Measurements from ENCODE around the gene OR6S1. TPM values are rescaled to one million over a fixed set of nuclear protein-coding genes. Genes with fewer than 3 reads are reported as not detected.
A peak's percentile ranks its signal among the peaks of the same experiment; 100 is the strongest.

The OR6S1 gene
- total and polyA plus RNA-seq, 10 of the 15 experiments (the other 5 are each of a cell fraction or from before 2014, with no cell fraction given), result 0.22 to 0.67 (median 0.43) TPM; not detected in 4

DNA sequence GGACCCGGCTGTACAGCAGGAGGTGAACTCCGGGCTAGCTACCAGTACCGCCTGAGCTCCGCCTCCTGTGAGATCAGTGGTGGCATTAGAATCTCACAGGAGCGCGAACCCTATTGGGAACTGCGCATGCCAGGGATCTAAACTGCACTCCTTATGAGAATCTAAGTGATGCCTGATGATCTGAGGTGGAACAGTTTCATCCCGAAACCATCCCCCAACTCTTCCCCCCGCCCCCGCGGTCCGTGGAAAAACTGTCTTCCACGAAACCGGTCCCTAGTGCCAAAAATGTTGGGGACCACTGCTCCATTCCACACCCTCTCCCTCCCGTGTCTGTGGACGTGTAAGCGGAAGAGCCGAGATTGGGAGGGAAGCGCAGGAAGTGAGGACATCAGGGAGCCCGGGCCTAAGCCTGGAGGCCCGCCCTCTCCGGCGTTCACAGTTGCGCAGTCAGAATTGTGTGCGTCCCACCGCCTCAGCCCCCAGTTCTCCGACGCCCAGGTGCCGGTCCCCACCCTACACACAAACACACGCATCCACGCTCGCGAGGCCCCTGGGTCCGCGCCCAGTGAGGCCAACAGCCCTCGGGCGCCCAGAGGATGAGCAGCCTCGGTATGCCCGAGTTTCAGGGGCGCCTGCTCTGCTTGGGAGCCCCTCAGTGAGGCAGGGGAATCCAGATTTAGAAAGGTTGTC is 41.1 kb upstream of the OR6S1 start:
- ChIA-PET CTCF (interaction anchor here (1.0 to 11.0 kb wide), 14 partner anchors 9 to 422 kb away, joined by 3 to 214 read pairs (median 10); partner anchors contain the start of genes CCNB1IP1, PARP2 and PIP4P1), SMC1A (ENCODE audit: uncharacterized antibody, unreplicated experiment) (interaction anchor here (0.9 to 8.9 kb wide), 18 partner anchors 9 to 341 kb away, joined by 3 to 150 read pairs (median 6); partner anchors contain the start of genes PARP2 and RNASE6), POLR2A (interaction anchor here (0.8 to 5.6 kb wide), 10 partner anchors 10 to 339 kb away, joined by 3 to 69 read pairs (median 9); partner anchors contain the start of genes PARP2 and PIP4P1), RAD21 (ENCODE audit: unreplicated experiment) (interaction anchor here (0.6 to 8.9 kb wide), 18 partner anchors 8 to 353 kb away, joined by 3 to 156 read pairs (median 6); partner anchors contain the start of genes CCNB1IP1 and PARP2)
- H4K20me1 ChIP-seq (ENCODE audit: control insufficient read depth, insufficient read depth), result no peaks in the 10 kb centered on the region
- no peaks in the 10 kb centered on the region for H3K9me3 ChIP-seq (replicated peaks; ENCODE audit: control insufficient read depth, insufficient read depth, low read length)
- DNase-seq (ENCODE audit: low read depth, low spot score) (no peak), FAIRE-seq (peak; percentile 54), ATAC-seq (peak; percentile 74)
- no peaks in the 10 kb centered on the region for H3K36me3 ChIP-seq (ENCODE audit: control insufficient read depth in 2 of 2, insufficient read depth in 2 of 2, low read length in 1 of 2)
- no peaks in the 10 kb centered on the region for H3K27me3 ChIP-seq (replicated peaks in 1 of 2; ENCODE audit: control insufficient read depth in 2 of 2, insufficient read depth in 2 of 2, low read length in 1 of 2)
- in situ Hi-C loops (cut with MboI) (loop anchor here (5.0 kb wide), 3 partner anchors 50 to 350 kb away; partner anchors contain the start of genes CCNB1IP1 and PIP4P1), intact Hi-C loops (cut with micrococcal nuclease; ENCODE audit: unreplicated experiment) (loop anchor here (1.0 to 5.0 kb wide), 5 partner anchors 51 to 356 kb away; partner anchors contain the start of genes PIP4P1 and TEP1)
- H3K9ac ChIP-seq (ENCODE audit: control insufficient read depth, insufficient read depth, low read length), result peak overlapping the region; percentile 93
- H2AFZ ChIP-seq (ENCODE audit: control insufficient read depth, low read depth, low read length), result peak overlapping the region; percentile 90
- peak overlapping the region; percentile 73 for H3K4me3 ChIP-seq
- H3K4me2 ChIP-seq (ENCODE audit: control insufficient read depth, insufficient read depth), result peak overlapping the region; percentile 97
- peaks cover 23% of the 10 kb centered on the region for H3K4me1 ChIP-seq (ENCODE audit: control insufficient read depth, insufficient read depth, low read length)
- H3K79me2 ChIP-seq (ENCODE audit: control insufficient read depth, insufficient read depth, low read length), result no peaks in the 10 kb centered on the region
- WGBS (ENCODE audit: insufficient coverage, insufficient replicate concordance, low lambda C conversion rate, missing lambda C conversion rate), result under 1% methylated on average over 40 of the region's 40 CpGs
- H3K27ac ChIP-seq (ENCODE audit: control insufficient read depth, insufficient read depth), result peak overlapping the region; percentile 99
- no TSS peak for BruUV-seq (replicated peaks)
- TF ChIP-seq SRF (IDR thresholded peaks at IDR 0.05; ENCODE audit: low read depth in 2 of 2, low read length in 2 of 2) (0 out of 4 replicates have a peak, but pooled peaks of 1 of the 2 experiments have one; percentile 20), GATAD2B (conservative IDR thresholded peaks at IDR 0.05; ENCODE audit: low read depth) (peak; percentile 60; the same call in 1 of the 2 replicates), KAT2A (conservative IDR thresholded peaks at IDR 0.05; ENCODE audit: control insufficient read depth, low read depth, low read length) (no peak), ASH2L (IDR thresholded peaks at IDR 0.05; ENCODE audit: borderline replicate concordance, low read depth) (peak; percentile 71; the same call in 1 of the 2 replicates), SMAD5 (IDR thresholded peaks at IDR 0.05; ENCODE audit: low read depth) (peak; percentile 72; the same call in 1 of the 2 replicates), MTA2 (IDR thresholded peaks at IDR 0.05; ENCODE audit: low read depth) (peak; percentile 57; the same call in 1 of the 2 replicates), LARP7 (IDR thresholded peaks at IDR 0.05) (peak; percentile 38; the same call in 1 of the 2 replicates), BRCA1 (IDR thresholded peaks at IDR 0.05; ENCODE audit: low read depth, low read length) (no peak), TCF12 (IDR thresholded peaks at IDR 0.05; ENCODE audit: low read depth, low read length) (no peak), POLR2AphosphoS2 (IDR thresholded peaks at IDR 0.05; ENCODE audit: low read depth, low read length) (peak; percentile 81), CREB1 (IDR thresholded peaks at IDR 0.05; ENCODE audit: low read depth) (peak; percentile 79), BHLHE40 (IDR thresholded peaks at IDR 0.05; ENCODE audit: borderline replicate concordance in 1 of 2, low read depth in 2 of 2, low read length in 1 of 2) (peak in 1 of 2 experiments; percentile 47; a peak in 1 of 4 replicates), SPI1 (IDR thresholded peaks at IDR 0.05; ENCODE audit: borderline replicate concordance, insufficient read depth, low read depth, low read length) (peak; percentile 65; the same call in 1 of the 2 replicates), SMAD1 (IDR thresholded peaks at IDR 0.05; ENCODE audit: low read depth, partially characterized antibody) (peak; percentile 53), HDGF (IDR thresholded peaks at IDR 0.05) (0 out of 2 replicates have a peak, but pooled peaks have one; percentile 5)
- TF ChIP-seq, protein P1, sequence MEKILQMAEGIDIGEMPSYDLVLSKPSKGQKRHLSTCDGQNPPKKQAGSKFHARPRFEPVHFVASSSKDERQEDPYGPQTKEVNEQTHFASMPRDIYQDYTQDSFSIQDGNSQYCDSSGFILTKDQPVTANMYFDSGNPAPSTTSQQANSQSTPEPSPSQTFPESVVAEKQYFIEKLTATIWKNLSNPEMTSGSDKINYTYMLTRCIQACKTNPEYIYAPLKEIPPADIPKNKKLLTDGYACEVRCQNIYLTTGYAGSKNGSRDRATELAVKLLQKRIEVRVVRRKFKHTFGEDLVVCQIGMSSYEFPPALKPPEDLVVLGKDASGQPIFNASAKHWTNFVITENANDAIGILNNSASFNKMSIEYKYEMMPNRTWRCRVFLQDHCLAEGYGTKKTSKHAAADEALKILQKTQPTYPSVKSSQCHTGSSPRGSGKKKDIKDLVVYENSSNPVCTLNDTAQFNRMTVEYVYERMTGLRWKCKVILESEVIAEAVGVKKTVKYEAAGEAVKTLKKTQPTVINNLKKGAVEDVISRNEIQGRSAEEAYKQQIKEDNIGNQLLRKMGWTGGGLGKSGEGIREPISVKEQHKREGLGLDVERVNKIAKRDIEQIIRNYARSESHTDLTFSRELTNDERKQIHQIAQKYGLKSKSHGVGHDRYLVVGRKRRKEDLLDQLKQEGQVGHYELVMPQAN (conservative IDR thresholded peaks at IDR 0.05), result no peak
- TF ChIP-seq, protein P2, sequence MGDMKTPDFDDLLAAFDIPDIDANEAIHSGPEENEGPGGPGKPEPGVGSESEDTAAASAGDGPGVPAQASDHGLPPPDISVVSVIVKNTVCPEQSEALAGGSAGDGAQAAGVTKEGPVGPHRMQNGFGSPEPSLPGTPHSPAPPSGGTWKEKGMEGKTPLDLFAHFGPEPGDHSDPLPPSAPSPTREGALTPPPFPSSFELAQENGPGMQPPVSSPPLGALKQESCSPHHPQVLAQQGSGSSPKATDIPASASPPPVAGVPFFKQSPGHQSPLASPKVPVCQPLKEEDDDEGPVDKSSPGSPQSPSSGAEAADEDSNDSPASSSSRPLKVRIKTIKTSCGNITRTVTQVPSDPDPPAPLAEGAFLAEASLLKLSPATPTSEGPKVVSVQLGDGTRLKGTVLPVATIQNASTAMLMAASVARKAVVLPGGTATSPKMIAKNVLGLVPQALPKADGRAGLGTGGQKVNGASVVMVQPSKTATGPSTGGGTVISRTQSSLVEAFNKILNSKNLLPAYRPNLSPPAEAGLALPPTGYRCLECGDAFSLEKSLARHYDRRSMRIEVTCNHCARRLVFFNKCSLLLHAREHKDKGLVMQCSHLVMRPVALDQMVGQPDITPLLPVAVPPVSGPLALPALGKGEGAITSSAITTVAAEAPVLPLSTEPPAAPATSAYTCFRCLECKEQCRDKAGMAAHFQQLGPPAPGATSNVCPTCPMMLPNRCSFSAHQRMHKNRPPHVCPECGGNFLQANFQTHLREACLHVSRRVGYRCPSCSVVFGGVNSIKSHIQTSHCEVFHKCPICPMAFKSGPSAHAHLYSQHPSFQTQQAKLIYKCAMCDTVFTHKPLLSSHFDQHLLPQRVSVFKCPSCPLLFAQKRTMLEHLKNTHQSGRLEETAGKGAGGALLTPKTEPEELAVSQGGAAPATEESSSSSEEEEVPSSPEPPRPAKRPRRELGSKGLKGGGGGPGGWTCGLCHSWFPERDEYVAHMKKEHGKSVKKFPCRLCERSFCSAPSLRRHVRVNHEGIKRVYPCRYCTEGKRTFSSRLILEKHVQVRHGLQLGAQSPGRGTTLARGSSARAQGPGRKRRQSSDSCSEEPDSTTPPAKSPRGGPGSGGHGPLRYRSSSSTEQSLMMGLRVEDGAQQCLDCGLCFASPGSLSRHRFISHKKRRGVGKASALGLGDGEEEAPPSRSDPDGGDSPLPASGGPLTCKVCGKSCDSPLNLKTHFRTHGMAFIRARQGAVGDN (IDR thresholded peaks at IDR 0.05), result peak; percentile 74; the same call in 1 of the 2 replicates

Measured in GM12878 (cell line).